GM18505 (cell line): ENCODE measurements around the gene YWHAG.
"Not testable (repeated sequence)": the region's sequence is repeated elsewhere in the genome, so short reads cannot be mapped to it uniquely, and the experiment has no call there.

Source experiments
- ATAC-seq: cut with Tn5 transposase; IDR thresholded peaks from one replicate; pipeline ENCODE4 v1.9.1; 2021; ENCODE audit not compliant: unreplicated experiment
- POLR2A ChIP-seq: IDR thresholded peaks from 4 replicates; pipeline ENCODE4 v1.6.1; 2011; ENCODE audit warnings: borderline replicate concordance; ENCODE audit not compliant: insufficient read depth, insufficient read length; ENCODE audit errors: extremely low read depth

Gene YWHAG

GRCh38 chr7:76314042-76314721 is 44.6 kb downstream of the YWHAG start:
- TF ChIP-seq POLR2A = no peak
- ATAC-seq = peak; percentile 31

GRCh38 chr7:76311838-76312237 is 47.0 kb downstream of the YWHAG start:
- not testable (repeated sequence) for ATAC-seq

- TF ChIP-seq POLR2A = no peak
- ATAC-seq = no peak
Observed at GRCh38 chr7:76310102-76310957, 48.5 kb downstream of the YWHAG start.

GRCh38 chr7:76309341-76310101 is 49.3 kb downstream of the YWHAG start:
- ATAC-seq = not testable (repeated sequence)

GRCh38 chr7:76308874-76309273 is 49.9 kb downstream of the YWHAG start:
- ATAC-seq = not testable (repeated sequence)

- no peak for TF ChIP-seq POLR2A
- ATAC-seq = no peak
Observed at GRCh38 chr7:76304888-76305375, 53.9 kb downstream of the YWHAG start.

GRCh38 chr7:76303202-76304147 is 55.3 kb downstream of the YWHAG start:
- peak; percentile 27 for TF ChIP-seq POLR2A
- ATAC-seq = peak; percentile 49

GRCh38 chr7:76302347-76303201 is 56.2 kb downstream of the YWHAG start, which contains the start of gene HSPB1:
HSPB1 (plus strand) TSS chr7:76302673; CDS start chr7:76302713, 40 bp downstream.
- peak; percentile 96 for TF ChIP-seq POLR2A
- peak; percentile 52 for ATAC-seq

- no peak for TF ChIP-seq POLR2A
- ATAC-seq = no peak
Observed at GRCh38 chr7:76301000-76301399, 57.8 kb downstream of the YWHAG start.

GRCh38 chr7:76300166-76300731 is 58.5 kb downstream of the YWHAG start:
- TF ChIP-seq POLR2A = no peak
- no peak for ATAC-seq
